Psoas muscle (tissue), 8 donors: ENCODE data around the gene MTX3. TPM values are rescaled to one million over a fixed set of nuclear protein-coding genes. Genes with fewer than 3 reads are reported as not detected.

Source experiments
- ATAC-seq, 4 donors: fragments of 200-7000 bp; cut with Tn5 transposase; one replicate each; pipeline ENCODE4 v1.9.1; 2020; ENCODE audit warnings: moderate library complexity in 3 of 4, mild to moderate bottlenecking in 2 of 4
- DNase-seq, 2 donors: peaks; one replicate each; pipeline ENCODE4 v3.0.0-alpha.2; 2020
- H3K27ac ChIP-seq: fragments of 200-600 bp; one replicate; pipeline ENCODE4 v1.8.0; 2022
- H3K27me3 ChIP-seq, 3 donors: fragments of 200-600 bp in 1 of 3; one replicate each; pipeline versions ENCODE4 v1.6.1 to v1.8.0; 2013 to 2022; ENCODE audit warnings: low read length in 2 of 3, mild to moderate bottlenecking in 2 of 3, moderate library complexity in 1 of 3; ENCODE audit not compliant: insufficient read depth in 3 of 3
- H3K36me3 ChIP-seq, 2 donors: fragments of 200-600 bp in 1 of 2; one replicate each; pipeline versions ENCODE4 v1.6.1 to v1.8.0; 2013 to 2022; ENCODE audit warnings: low read depth in 1 of 2, mild to moderate bottlenecking in 1 of 2, moderate library complexity in 1 of 2; ENCODE audit not compliant: insufficient read depth in 1 of 2
- H3K4me1 ChIP-seq: fragments of 200-600 bp; one replicate; pipeline ENCODE4 v1.8.0; 2022
- H3K4me3 ChIP-seq: fragments of 200-600 bp; one replicate; pipeline ENCODE4 v1.8.0; 2022; ENCODE audit warnings: mild to moderate bottlenecking
- H3K9me3 ChIP-seq: fragments of 200-600 bp; one replicate; pipeline ENCODE4 v1.8.0; 2022
- WGBS, 3 donors: extraction: QIAGEN DNeasy Blood & Tissue Kit; methylation state at CpG; one replicate each; pipeline versions ENCODE4 v1.1.6 to v1.1.7; 2013; 5-methylcytosine and 5-hydroxymethylcytosine counted together
- intact Hi-C, 2 donors: fragments of 100-400 bp; cut with DNase I; formaldehyde crosslinking; loops; one replicate each; pipeline versions ENCODE4 v1.11.0 to v1.14.2; 2022
- polyA plus RNA-seq, 3 donors: library from polyadenylated mRNA; stranded (reverse); fragments of 200-250 nt; gene quantifications; one replicate each; pipeline ENCODE4 v1.2.3, GENCODE V29; 2013
- total RNA-seq, 4 donors: library from RNA; stranded (reverse); fragmentation: NEBNext Ultra II Directional in 2 of 4; extraction: Animal tissue kit (Norgen Biotek cat#: 25700) in 2 of 4; gene quantifications; one replicate each; pipeline versions ENCODE4 v1.2.1 to v1.2.4, GENCODE V29; 2021 to 2023
- TF ChIP-seq, protein P1 (sequence below): fragments of 200-600 bp; IDR thresholded peaks from one replicate; pipeline ENCODE4 v1.8.0; 2022; ENCODE audit warnings: antibody characterized with exemption
- donor health status: healthy with polysubstance abuse.
- donor health status: DM: no; HTN: no; CAD: no; lungs with moderate emphysema.
- donor health status: Bipolar disorder and iron deficiency.
- donor health status: healthy.
- donor health status: DM: yes; HTN: yes; CAD: no.
- donor health status: DM: no; HTN: no; CAD: no.
- donor health status: DM: no; HTN: no; CAD: no.
- donor health status: DM: yes; HTN: yes; CAD: no.

MTX3 gene
- total and polyA plus RNA-seq, 7 donors, result 4.8 to 16.7 (median 11.7) TPM

- ATAC-seq (no peak), DNase-seq (peak; percentile 33 to 55)
- no peaks in the 10 kb centered on the region for H3K9me3 ChIP-seq
- no peaks in the 10 kb centered on the region for H3K27me3 ChIP-seq
- 63 to 72% (median 70%) methylated on average over 10 of the region's 10 CpGs for WGBS, 3 donors
- no peak overlapping the region for H3K4me3 ChIP-seq
- H3K27ac ChIP-seq, result no peak overlapping the region
- H3K4me1 ChIP-seq, result no peaks in the 10 kb centered on the region
- TF ChIP-seq, protein P1, sequence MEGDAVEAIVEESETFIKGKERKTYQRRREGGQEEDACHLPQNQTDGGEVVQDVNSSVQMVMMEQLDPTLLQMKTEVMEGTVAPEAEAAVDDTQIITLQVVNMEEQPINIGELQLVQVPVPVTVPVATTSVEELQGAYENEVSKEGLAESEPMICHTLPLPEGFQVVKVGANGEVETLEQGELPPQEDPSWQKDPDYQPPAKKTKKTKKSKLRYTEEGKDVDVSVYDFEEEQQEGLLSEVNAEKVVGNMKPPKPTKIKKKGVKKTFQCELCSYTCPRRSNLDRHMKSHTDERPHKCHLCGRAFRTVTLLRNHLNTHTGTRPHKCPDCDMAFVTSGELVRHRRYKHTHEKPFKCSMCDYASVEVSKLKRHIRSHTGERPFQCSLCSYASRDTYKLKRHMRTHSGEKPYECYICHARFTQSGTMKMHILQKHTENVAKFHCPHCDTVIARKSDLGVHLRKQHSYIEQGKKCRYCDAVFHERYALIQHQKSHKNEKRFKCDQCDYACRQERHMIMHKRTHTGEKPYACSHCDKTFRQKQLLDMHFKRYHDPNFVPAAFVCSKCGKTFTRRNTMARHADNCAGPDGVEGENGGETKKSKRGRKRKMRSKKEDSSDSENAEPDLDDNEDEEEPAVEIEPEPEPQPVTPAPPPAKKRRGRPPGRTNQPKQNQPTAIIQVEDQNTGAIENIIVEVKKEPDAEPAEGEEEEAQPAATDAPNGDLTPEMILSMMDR, result no peak
- H3K36me3 ChIP-seq, result no peaks in the 10 kb centered on the region
- intact Hi-C loops, result no loop called here
These were observed 58.3 kb downstream of the MTX3 start for GRCh38 chr5:79932510-79933504.

GRCh38 chr5:79931866-79932265, 59.2 kb downstream of the MTX3 start:
- WGBS, 3 donors, result 81 to 86% (median 84%) methylated on average over 4 of the region's 4 CpGs
- DNase-seq (no peak), ATAC-seq (no peak)
- no peaks in the 10 kb centered on the region for H3K36me3 ChIP-seq
- intact Hi-C loops, result no loop called here
- TF ChIP-seq, protein P1, result no peak
- H3K27me3 ChIP-seq, result no peaks in the 10 kb centered on the region
- H3K27ac ChIP-seq, result no peak overlapping the region
- H3K9me3 ChIP-seq, result no peaks in the 10 kb centered on the region
- H3K4me3 ChIP-seq, result no peak overlapping the region
- H3K4me1 ChIP-seq, result no peaks in the 10 kb centered on the region

DNA sequence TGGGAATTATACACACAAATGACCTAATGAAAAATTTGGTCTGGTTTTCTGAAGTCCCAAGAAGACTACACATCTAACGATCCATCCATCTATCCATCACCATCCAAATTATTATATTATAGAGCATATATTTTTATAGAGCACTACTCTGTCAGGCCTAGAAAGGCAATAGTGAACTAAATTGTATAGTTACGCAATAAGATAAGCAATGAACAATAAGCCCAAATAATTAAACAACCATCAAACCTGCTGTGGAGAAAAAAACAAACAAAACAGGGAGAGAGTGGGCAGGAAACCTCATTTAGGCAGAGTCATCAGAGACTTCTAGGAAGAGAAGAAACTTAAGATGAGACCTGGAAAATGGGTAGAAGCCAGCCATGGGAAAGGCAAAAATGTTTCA, 59.7 kb downstream of the MTX3 start:
- DNase-seq, result no peak
- Histone ChIP-seq H3K4me3 (no peak overlapping the region), H3K9me3 (no peaks in the 10 kb centered on the region), H3K27ac (no peak overlapping the region), H3K36me3 (no peaks in the 10 kb centered on the region), H3K27me3 (no peaks in the 10 kb centered on the region), H3K4me1 (no peaks in the 10 kb centered on the region)
- 96 to 98% (median 97%) methylated on average over 2 of the region's 2 CpGs for WGBS, 3 donors
- intact Hi-C loops, result no loop called here
- ATAC-seq, result no peak
- TF ChIP-seq, protein P1, result no peak

- ATAC-seq, result peak in 3 of 4 donors; percentile 60 to 90 (median 62)
These were observed 62.0 kb downstream of the MTX3 start for GRCh38 chr5:79929095-79929494.

More at GRCh38 chr5:79929095-79929494, 62.0 kb downstream of the MTX3 start:
- no peaks in the 10 kb centered on the region for H3K27me3 ChIP-seq
- no peaks in the 10 kb centered on the region for H3K36me3 ChIP-seq
- no peak for DNase-seq
- no peak overlapping the region for H3K4me3 ChIP-seq
- no peaks in the 10 kb centered on the region for H3K4me1 ChIP-seq
- H3K27ac ChIP-seq, result peak overlapping the region; percentile 6
- H3K9me3 ChIP-seq, result no peaks in the 10 kb centered on the region
- 25 to 42% (median 30%) methylated on average over 5 of the region's 5 CpGs for WGBS, 3 donors
- intact Hi-C loops, result no loop called here
- TF ChIP-seq, protein P1, result no peak

Other genes with a start within 250 kb of the MTX3 start
- 100 to 1,000 TPM in 2 of 4 donors, 10 to 100 TPM in 2; 27.6 to 252 (median 117) TPM for gene THBS4, start 44.1 kb upstream of the MTX3 start, total RNA-seq
- gene THBS4, start 44.1 kb upstream of the MTX3 start, polyA plus RNA-seq, result 10 to 100 TPM; 18.6 to 49.0 (median 31.0) TPM